Stimulated activated CD4-positive, alpha-beta T cell treated with anti-CD3 and anti-CD28 coated beads, Interleukin-2, amount 100 ng/mL, for 24 hours (primary cell): ENCODE measurements around the gene KIT.

Experiments
- DNase-seq, 2 donors: peaks; one replicate each; pipeline ENCODE4 v3.0.0-alpha.2; 2020

Gene KIT

GRCh38 chr4:54750341-54750740 is 92.6 kb downstream of the KIT start:
- DNase-seq = no peak

GRCh38 chr4:54754394-54754793 is 96.6 kb downstream of the KIT start:
- DNase-seq = no peak

GRCh38 chr4:54764476-54764875 is 106.7 kb downstream of the KIT start:
- no peak for DNase-seq

- DNase-seq = no peak
These were observed 109.6 kb downstream of the KIT start for GRCh38 chr4:54767376-54767775.

- no peak for DNase-seq
These were observed 115.3 kb downstream of the KIT start for GRCh38 chr4:54773022-54773421.

- DNase-seq = no peak
These were observed 121.3 kb downstream of the KIT start for GRCh38 chr4:54779036-54779435.

- DNase-seq = no peak
These were observed 121.9 kb downstream of the KIT start for GRCh38 chr4:54779476-54780148.

- DNase-seq = no peak
These were observed 122.4 kb downstream of the KIT start for GRCh38 chr4:54780149-54780495.

GRCh38 chr4:54781756-54782155 is 124.0 kb downstream of the KIT start:
- no peak for DNase-seq

- DNase-seq = no peak
These were observed 125.8 kb downstream of the KIT start for GRCh38 chr4:54783402-54784110.

GRCh38 chr4:54784161-54784671 is 126.5 kb downstream of the KIT start:
- DNase-seq = no peak
